Loucy (cell line): ENCODE measurements around the gene MAMLD1.

Source experiments
- H2AFZ ChIP-seq: fragments of 200-600 bp; sonication (generic); 2 replicates; pipeline ENCODE4 v1.6.0; 2016; ENCODE audit warnings: antibody characterized with exemption, mild to moderate bottlenecking, low read length, moderate library complexity
- H3F3A ChIP-seq: fragments of 200-600 bp; 2 replicates; pipeline ENCODE4 v1.6.0; 2016; ENCODE audit warnings: antibody characterized with exemption, low read depth, mild to moderate bottlenecking
- H3K27me3 ChIP-seq: fragments of 200-600 bp; sonication (generic); 2 replicates; pipeline ENCODE4 v1.6.1; 2014; ENCODE audit warnings: low read length, mild to moderate bottlenecking; ENCODE audit not compliant: insufficient read depth, poor library complexity, severe bottlenecking
- H3K36me3 ChIP-seq: fragments of 200-600 bp; sonication (generic); 2 replicates; pipeline ENCODE4 v1.6.1; 2016; ENCODE audit warnings: low read length; ENCODE audit not compliant: insufficient read depth
- H3K4me1 ChIP-seq: fragments of 200-600 bp; sonication (generic); 2 replicates; pipeline ENCODE4 v1.5.1; 2014; ENCODE audit warnings: low read length, mild to moderate bottlenecking; ENCODE audit not compliant: insufficient read depth, poor library complexity, severe bottlenecking
- H3K4me2 ChIP-seq: fragments of 200-600 bp; sonication (generic); 2 replicates; pipeline ENCODE4 v1.6.0; 2014; ENCODE audit warnings: antibody characterized with exemption, low read length, low read depth, mild to moderate bottlenecking; ENCODE audit not compliant: poor library complexity, severe bottlenecking
- H3K4me3 ChIP-seq: fragments of 200-600 bp; sonication (generic); 2 replicates; pipeline ENCODE4 v1.5.1; 2014; ENCODE audit warnings: low read length, mild to moderate bottlenecking, mixed read lengths; ENCODE audit not compliant: poor library complexity, severe bottlenecking
- H3K79me2 ChIP-seq: fragments of 200-600 bp; sonication (generic); 2 replicates; pipeline ENCODE4 v1.6.1; 2014; ENCODE audit warnings: low read length; ENCODE audit not compliant: insufficient read depth
- H3K9ac ChIP-seq: fragments of 200-600 bp; sonication (generic); 2 replicates; pipeline ENCODE4 v1.6.0; 2014; ENCODE audit warnings: mild to moderate bottlenecking, low read depth, low read length, moderate library complexity; ENCODE audit not compliant: poor library complexity, severe bottlenecking
- H3K9me2 ChIP-seq: fragments of 200-600 bp; sonication (generic); replicated peaks from 2 replicates; pipeline ENCODE4 v1.6.1; 2016; ENCODE audit warnings: low read depth, low read length, mixed read lengths
- H3K9me3 ChIP-seq: fragments of 200-600 bp; sonication (generic); 2 replicates; pipeline ENCODE4 v1.6.1; 2014; ENCODE audit warnings: mild to moderate bottlenecking, antibody characterized with exemption, low read length, low read depth; ENCODE audit not compliant: insufficient read depth
- H4K20me1 ChIP-seq: fragments of 200-600 bp; sonication (generic); 2 replicates; pipeline ENCODE4 v1.6.0; 2014; ENCODE audit warnings: antibody characterized with exemption, low read length, mild to moderate bottlenecking; ENCODE audit not compliant: insufficient read depth, poor library complexity, severe bottlenecking
- CTCF ChIP-seq: fragments of 200-600 bp; sonication (generic); conservative IDR thresholded peaks from 2 replicates; pipeline ENCODE4 v1.5.1; 2014; ENCODE audit warnings: mild to moderate bottlenecking, antibody characterized with exemption, low read length
- EZH2phosphoT487 ChIP-seq: fragments of 200-600 bp; IDR thresholded peaks from 2 replicates; pipeline ENCODE4 v1.6.1; 2018; ENCODE audit warnings: antibody characterized with exemption, mild to moderate bottlenecking, moderate library complexity, borderline replicate concordance

MAMLD1 gene

GRCh38 chrX:150332023-150332422 lies 31.1 kb upstream of the MAMLD1 start:
- no peak overlapping the region for H3K4me3 ChIP-seq
- H3K4me1 ChIP-seq: peaks cover 18% of the 10 kb centered on the region
- no peaks in the 10 kb centered on the region for H3K79me2 ChIP-seq
- no peaks in the 10 kb centered on the region for H3K9me2 ChIP-seq
- H3K4me2 ChIP-seq: no peak overlapping the region
- H2AFZ ChIP-seq: no peak overlapping the region
- TF ChIP-seq CTCF (no peak), EZH2phosphoT487 (no peak)
- no peaks in the 10 kb centered on the region for H3K9me3 ChIP-seq
- no peaks in the 10 kb centered on the region for H3F3A ChIP-seq
- no peaks in the 10 kb centered on the region for H3K27me3 ChIP-seq
- H4K20me1 ChIP-seq: no peaks in the 10 kb centered on the region
- H3K9ac ChIP-seq: no peak overlapping the region
- H3K36me3 ChIP-seq: no peaks in the 10 kb centered on the region

- no peak overlapping the region for H3K9ac ChIP-seq
- H3K9me2 ChIP-seq: no peaks in the 10 kb centered on the region
- no peaks in the 10 kb centered on the region for H3K27me3 ChIP-seq
- TF ChIP-seq CTCF (no peak), EZH2phosphoT487 (no peak)
- H3K36me3 ChIP-seq: no peaks in the 10 kb centered on the region
- H3K4me1 ChIP-seq: peaks cover 18% of the 10 kb centered on the region
- no peak overlapping the region for H3K4me3 ChIP-seq
- H3K79me2 ChIP-seq: no peaks in the 10 kb centered on the region
- no peaks in the 10 kb centered on the region for H3K9me3 ChIP-seq
- no peak overlapping the region for H3K4me2 ChIP-seq
- no peaks in the 10 kb centered on the region for H3F3A ChIP-seq
- H4K20me1 ChIP-seq: no peaks in the 10 kb centered on the region
- H2AFZ ChIP-seq: no peak overlapping the region
Measured at GRCh38 chrX:150334100-150334499, 29.0 kb upstream of the MAMLD1 start.

- Histone ChIP-seq H3F3A (no peaks in the 10 kb centered on the region), H2AFZ (no peak overlapping the region)
Measured at GRCh38 chrX:150334981-150335380, 28.1 kb upstream of the MAMLD1 start.

More at GRCh38 chrX:150334981-150335380, 28.1 kb upstream of the MAMLD1 start:
- no peaks in the 10 kb centered on the region for H3K9me3 ChIP-seq
- no peak for TF ChIP-seq EZH2phosphoT487
- no peak for TF ChIP-seq CTCF
- no peaks in the 10 kb centered on the region for H3K9me2 ChIP-seq
- H3K9ac ChIP-seq: no peak overlapping the region
- H3K79me2 ChIP-seq: no peaks in the 10 kb centered on the region
- H3K4me3 ChIP-seq: no peak overlapping the region
- no peaks in the 10 kb centered on the region for H3K27me3 ChIP-seq
- H4K20me1 ChIP-seq: no peaks in the 10 kb centered on the region
- no peaks in the 10 kb centered on the region for H3K36me3 ChIP-seq
- H3K4me2 ChIP-seq: no peak overlapping the region
- peaks cover 13% of the 10 kb centered on the region for H3K4me1 ChIP-seq
